ENCODE results near the gene TMEM52B. TPM values are rescaled to one million over a fixed set of nuclear protein-coding genes. Genes with fewer than 3 reads are reported as not detected.

TMEM52B gene
- total RNA-seq, 1 donor from 2014 or later = not detected

- H3K36me3 Mint-ChIP-seq (ENCODE audit: low read depth) = peaks cover 11% of the 10 kb centered on the region
- H3K9me3 Mint-ChIP-seq = no peaks in the 10 kb centered on the region
- no peak overlapping the region for H3K27ac Mint-ChIP-seq (ENCODE audit: unreplicated experiment)
- no peak for TF ChIP-seq CTCF (conservative IDR thresholded peaks at IDR 0.05)
- H3K4me3 Mint-ChIP-seq = no peak overlapping the region
- no peak for DNase-seq (ENCODE audit: low read depth, low spot score)
- H3K27me3 Mint-ChIP-seq (ENCODE audit: low read depth) = no peaks in the 10 kb centered on the region
- H3K4me1 Mint-ChIP-seq = no peaks in the 10 kb centered on the region
These were observed 47.9 kb downstream of the TMEM52B start for GRCh38 chr12:10226731-10227130.

- Mint-ChIP-seq H3K9me3 (no peaks in the 10 kb centered on the region), H3K27ac (ENCODE audit: unreplicated experiment) (no peak overlapping the region), H3K4me3 (no peak overlapping the region), H3K36me3 (ENCODE audit: low read depth) (peaks cover 5% of the 10 kb centered on the region), H3K27me3 (ENCODE audit: low read depth) (no peaks in the 10 kb centered on the region), H3K4me1 (no peaks in the 10 kb centered on the region)
- no peak for DNase-seq (ENCODE audit: low read depth, low spot score)
- no peak for TF ChIP-seq CTCF (conservative IDR thresholded peaks at IDR 0.05)
These were observed 48.8 kb downstream of the TMEM52B start for GRCh38 chr12:10227648-10228047.

- no peak for TF ChIP-seq CTCF (conservative IDR thresholded peaks at IDR 0.05)
- no peaks in the 10 kb centered on the region for H3K4me1 Mint-ChIP-seq
- H3K4me3 Mint-ChIP-seq = no peak overlapping the region
- no peaks in the 10 kb centered on the region for H3K27me3 Mint-ChIP-seq (ENCODE audit: low read depth)
- H3K36me3 Mint-ChIP-seq (ENCODE audit: low read depth) = peaks cover 9% of the 10 kb centered on the region
- no peak overlapping the region for H3K27ac Mint-ChIP-seq (ENCODE audit: unreplicated experiment)
- no peak for DNase-seq (ENCODE audit: low read depth, low spot score)
- H3K9me3 Mint-ChIP-seq = peaks cover 10% of the 10 kb centered on the region
These were observed 55.7 kb downstream of the TMEM52B start for GRCh38 chr12:10234562-10234961.

DNA sequence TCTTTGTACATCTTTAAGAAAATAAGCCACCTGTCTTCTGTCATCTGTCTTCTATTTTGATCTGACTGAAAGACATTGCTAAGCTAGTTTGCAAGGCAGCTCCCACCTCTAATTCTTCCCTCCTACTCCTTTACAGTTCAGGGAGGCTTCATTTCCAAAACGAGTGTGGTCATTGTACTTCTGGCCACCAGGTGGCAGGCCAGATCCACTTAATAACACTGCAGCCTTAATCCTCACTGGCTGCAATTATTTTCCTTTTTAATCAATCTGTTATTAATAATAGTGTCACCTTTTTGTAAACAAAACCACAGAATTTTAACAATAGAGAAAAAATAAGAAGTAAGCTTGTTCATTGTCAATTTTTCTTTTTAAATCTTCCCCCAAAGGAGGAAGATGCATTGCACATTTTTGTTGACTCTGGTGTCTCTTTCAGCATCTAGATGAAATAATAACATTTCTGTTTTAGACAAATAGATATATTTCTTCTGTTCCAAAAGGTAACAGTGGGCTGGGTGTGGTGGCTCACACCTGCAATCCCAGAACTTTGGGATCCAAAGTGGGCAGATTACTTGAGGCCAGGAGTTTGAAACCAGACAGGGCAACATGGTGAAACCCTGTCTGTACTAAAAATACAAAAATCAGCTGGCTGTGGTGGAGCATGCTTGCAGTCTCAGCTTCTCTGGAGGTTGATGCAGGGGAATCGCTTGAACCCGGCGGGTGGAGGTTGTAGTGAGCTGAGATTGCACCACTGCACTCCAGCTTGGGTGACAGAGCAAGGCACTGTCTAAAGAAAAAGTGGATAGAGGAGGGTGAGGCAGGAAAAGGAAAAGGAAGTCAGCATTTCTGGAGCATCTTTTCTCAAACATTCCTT lies 57.2 kb downstream of the TMEM52B start:
- no peaks in the 10 kb centered on the region for H3K27me3 Mint-ChIP-seq (ENCODE audit: low read depth)
- peaks cover 9% of the 10 kb centered on the region for H3K36me3 Mint-ChIP-seq (ENCODE audit: low read depth)
- H3K4me1 Mint-ChIP-seq = no peaks in the 10 kb centered on the region
- H3K27ac Mint-ChIP-seq (ENCODE audit: unreplicated experiment) = no peak overlapping the region
- no peak for DNase-seq (ENCODE audit: low read depth, low spot score)
- H3K9me3 Mint-ChIP-seq = peaks cover 10% of the 10 kb centered on the region
- peak; percentile 99 for TF ChIP-seq CTCF (conservative IDR thresholded peaks at IDR 0.05)
- no peak overlapping the region for H3K4me3 Mint-ChIP-seq

DNA sequence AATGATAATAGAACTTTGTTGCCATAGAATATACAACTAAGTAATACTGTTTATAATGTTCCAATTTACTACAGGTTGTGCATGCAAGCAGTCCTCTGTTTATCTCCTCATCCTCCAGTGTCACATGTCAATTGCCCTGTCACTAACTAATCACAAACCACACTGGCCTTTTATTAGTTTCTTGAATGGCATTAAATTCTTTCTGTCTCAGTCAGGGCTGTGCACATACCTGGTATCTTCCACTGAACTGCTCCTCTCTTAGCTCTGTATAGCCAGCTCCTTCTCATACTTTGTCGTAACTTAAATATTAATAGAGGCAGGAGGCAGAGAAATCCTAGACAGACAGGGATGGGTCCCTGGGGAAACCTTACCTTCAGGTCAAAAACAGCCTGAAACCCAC lies 57.9 kb downstream of the TMEM52B start:
- no peak for DNase-seq (ENCODE audit: low read depth, low spot score)
- Mint-ChIP-seq H3K4me3 (no peak overlapping the region), H3K9me3 (peaks cover 10% of the 10 kb centered on the region), H3K36me3 (ENCODE audit: low read depth) (peaks cover 9% of the 10 kb centered on the region), H3K27me3 (ENCODE audit: low read depth) (no peaks in the 10 kb centered on the region), H3K4me1 (no peaks in the 10 kb centered on the region), H3K27ac (ENCODE audit: unreplicated experiment) (no peak overlapping the region)
- TF ChIP-seq CTCF (conservative IDR thresholded peaks at IDR 0.05) = no peak
